Stimulated activated CD4-positive, alpha-beta T cell treated with anti-CD3 and anti-CD28 coated beads, Interleukin-1b, Interleukin-23, amount 100 ng/mL, for 48 hours (primary cell): ENCODE data around the gene PPP6R3.

Source experiments
- DNase-seq: peaks from one replicate; pipeline ENCODE4 v3.0.0-alpha.2; 2020

PPP6R3 gene

DNA sequence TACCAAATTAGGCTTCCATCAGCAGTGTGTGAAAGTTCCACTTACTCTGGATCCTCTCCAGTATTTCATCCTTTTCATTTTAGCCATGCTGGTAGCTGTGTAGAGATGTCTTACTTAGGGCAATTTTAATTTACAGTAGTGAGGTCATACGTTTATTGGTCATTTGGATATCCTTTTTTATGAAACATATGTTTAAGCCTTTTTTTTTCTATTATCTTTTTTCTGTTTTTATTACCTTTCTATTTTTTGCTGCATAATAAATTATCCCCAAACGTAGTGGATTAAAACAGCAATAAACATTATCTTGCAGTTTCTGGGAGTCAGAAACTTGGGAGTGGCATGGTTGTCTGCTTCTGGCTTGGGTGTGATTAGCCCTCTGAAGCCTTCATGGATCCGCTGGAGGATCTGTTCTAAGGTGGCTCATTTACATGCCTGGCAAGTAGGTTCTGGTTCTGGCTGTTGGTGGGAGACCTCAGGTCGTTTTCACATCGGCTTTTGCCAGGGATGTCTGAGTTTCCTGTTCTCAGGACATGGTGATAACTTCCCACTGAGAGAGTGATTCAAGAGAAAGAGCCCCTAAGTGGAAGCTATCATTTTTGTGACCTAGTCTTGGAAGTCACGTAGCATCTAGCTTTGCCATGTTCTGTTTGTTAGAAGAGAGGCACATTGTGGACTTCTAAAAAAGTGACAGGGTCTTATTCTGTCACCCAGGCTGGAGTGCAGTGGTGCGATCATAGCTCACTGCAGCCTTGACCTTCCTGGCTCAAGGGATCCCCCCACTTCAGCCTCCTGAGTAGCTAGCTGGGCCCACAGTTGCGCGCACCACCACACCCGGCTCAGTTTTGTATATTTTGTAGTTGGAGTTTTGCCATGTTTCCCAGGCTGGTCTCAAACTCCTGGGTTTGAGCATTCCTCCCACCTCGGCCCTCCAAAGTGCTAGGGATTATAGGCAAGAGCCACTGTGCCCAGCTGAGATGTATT is 38.6 kb downstream of the PPP6R3 start:
- DNase-seq = no peak

DNA sequence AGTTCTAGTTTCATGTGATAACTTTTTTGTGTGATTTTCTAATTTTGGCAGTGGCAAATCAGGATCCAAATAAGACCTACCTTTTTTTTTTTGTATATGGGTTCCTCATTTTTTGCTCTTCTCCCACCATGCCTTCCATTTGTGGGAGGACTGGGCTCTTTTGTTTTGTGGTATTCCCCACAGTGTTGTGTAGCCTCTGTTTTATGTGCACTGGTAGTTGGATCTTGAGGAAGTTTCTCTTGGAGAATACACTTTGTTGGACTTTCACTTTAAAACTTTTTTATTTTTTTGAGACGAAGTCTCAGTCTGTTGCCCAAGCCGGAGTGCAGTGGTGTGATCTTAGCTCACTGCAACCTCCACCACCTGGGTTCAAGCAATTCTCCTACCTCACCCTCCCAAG is 39.7 kb downstream of the PPP6R3 start:
- no peak for DNase-seq

DNA sequence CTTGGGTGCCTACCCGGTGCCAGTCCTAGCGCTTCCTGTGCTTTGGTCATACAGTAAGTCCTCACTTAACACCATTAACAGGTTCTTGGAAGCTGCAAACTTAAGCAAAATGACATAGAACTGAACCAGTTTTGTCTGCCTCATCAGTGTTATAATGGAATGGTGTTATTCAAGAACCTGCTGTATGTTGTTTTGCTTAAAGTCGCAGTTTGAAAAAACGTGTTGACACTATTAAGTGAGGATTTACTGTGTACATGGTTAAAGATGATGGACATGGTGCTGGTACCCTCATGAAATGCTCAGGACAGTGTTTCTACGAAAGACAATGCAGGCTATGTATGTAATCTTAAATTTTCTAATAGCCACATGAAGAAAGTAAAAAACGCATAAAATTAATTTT is 41.3 kb downstream of the PPP6R3 start:
- no peak for DNase-seq

DNA sequence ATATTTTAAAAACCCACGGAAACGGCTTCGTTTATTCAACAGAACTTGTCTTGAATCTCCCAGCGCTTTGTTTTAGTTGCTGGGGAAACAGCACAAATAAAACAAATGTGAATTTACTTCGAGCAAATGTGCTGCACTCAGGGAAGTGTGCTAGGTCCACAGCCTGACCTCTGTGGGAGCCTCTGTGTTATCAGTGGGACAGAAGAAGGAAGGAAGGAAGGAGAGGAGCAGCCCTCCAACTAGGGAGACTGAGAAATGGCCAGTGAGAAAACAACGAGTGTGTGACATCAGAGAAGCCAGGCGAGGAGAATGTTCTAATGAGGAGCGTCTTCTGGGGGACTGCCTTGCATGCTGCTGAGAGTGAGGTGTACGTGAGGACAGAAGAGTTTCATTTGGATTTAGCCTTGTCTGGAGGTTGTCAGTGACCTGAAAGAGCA is 42.7 kb downstream of the PPP6R3 start:
- no peak for DNase-seq

DNA sequence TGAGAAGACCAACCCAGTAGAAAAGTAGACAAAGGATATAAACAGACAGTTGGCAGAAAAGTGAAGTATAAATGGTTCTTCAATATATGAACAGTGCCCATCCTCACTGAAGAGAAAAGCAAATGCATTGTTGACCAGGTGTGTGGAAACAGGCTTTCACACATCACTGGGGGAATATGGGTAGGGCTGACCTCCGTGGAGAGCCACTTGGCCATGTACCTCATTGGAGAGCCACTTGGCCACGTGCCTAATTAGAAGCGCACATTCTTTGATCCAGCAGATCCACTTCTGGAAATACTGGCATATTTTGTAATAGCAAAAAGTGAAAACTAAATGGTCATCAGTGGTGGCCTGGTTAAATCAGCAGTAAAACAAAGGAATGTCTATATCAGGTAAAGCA is 43.2 kb downstream of the PPP6R3 start:
- DNase-seq = no peak

- DNase-seq = no peak
Observed at GRCh38 chr11:68504432-68505066, 44.0 kb downstream of the PPP6R3 start.

- DNase-seq = no peak
Observed at GRCh38 chr11:68505596-68505995, 45.0 kb downstream of the PPP6R3 start.

GRCh38 chr11:68506908-68507307 is 46.4 kb downstream of the PPP6R3 start:
- DNase-seq = no peak

DNA sequence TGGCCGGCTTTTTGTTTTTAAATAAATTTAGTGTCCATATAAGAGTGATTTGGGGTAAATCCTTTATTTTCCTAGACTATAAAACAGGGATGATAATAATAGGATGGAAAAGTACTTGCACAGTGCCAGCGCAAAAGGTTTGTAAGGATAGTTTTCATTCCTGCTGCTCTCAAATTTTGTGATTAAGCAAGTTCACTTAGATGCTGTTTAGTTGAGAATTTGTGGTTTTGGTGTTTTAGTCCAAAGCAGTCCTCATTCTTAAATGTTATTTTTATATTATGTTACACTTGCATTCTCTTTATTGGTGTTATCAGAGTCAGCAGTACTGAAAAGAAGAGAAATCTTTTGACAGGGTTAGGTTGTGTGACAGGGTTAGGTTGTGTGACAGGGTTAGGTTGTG is 47.9 kb downstream of the PPP6R3 start:
- DNase-seq = no peak

GRCh38 chr11:68509066-68509465 is 48.5 kb downstream of the PPP6R3 start:
- no peak for DNase-seq

DNA sequence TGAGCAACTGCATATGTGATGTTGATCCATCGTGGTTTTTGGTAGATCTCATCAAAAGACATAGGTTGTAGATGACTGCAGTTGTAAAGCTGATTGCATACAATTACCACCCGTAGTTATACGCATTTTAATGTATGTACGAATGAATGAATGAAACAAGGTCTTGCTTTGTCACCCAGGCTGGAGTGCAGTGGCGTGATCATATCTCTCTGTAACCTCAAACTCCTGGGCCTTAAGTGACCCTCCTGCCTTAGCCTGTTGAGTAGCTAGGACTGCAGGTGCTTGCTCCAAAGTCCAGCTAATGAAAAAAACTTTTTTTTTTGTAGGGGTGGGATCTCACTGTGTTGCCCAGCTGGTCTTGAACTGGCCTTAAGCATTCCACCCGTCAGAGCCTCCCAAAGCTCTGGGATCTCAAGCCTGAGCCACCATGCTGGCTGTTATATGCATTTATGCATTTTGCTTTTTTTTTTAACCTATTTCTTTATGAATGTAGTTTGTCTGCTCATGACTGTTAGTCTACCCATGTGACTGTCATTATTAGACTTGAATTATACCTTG is 53.5 kb downstream of the PPP6R3 start:
- DNase-seq = no peak

GRCh38 chr11:68517121-68517741 is 56.7 kb downstream of the PPP6R3 start:
- DNase-seq = no peak

DNA sequence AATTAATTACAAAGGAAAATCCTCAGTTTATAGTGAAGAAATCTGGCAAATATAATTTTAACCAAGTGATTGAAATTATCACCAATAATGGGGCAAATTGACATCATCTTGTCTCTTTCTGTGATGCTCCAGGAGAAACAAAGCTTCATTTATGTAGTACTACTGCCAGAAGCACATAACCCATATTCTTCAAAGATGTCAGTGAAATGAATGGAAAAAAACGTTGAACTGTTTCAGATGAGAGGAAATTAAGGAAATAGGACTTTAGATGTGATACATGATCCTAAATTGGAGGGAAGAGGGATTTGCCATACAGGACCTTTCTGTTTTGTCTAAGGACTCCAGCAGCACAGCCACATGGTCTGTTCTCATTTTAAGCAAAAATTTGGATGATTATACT is 57.6 kb downstream of the PPP6R3 start:
- no peak for DNase-seq

- DNase-seq = no peak
Observed at GRCh38 chr11:68521969-68522652, 61.6 kb downstream of the PPP6R3 start.

DNA sequence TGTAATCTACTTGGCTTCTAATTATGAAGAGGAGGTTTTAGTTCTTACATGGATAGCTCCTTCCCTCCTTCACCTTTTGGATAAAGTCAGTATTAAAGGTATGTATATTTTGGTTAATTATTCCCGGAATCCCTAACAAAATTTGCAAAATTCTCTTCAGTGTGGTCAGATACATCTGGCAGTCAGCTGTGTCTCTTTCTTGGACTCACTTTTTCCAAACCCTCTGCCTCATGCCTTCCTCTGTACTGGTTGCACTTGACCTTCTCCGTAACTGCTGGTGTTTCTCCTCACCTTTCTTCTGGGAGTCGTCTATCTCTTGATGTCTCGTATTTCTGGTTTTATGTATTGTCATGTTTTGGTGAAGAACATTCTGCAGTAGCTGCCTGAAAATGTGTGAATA is 62.5 kb downstream of the PPP6R3 start:
- no peak for DNase-seq

GRCh38 chr11:68523743-68524142 is 63.2 kb downstream of the PPP6R3 start:
- no peak for DNase-seq

DNA sequence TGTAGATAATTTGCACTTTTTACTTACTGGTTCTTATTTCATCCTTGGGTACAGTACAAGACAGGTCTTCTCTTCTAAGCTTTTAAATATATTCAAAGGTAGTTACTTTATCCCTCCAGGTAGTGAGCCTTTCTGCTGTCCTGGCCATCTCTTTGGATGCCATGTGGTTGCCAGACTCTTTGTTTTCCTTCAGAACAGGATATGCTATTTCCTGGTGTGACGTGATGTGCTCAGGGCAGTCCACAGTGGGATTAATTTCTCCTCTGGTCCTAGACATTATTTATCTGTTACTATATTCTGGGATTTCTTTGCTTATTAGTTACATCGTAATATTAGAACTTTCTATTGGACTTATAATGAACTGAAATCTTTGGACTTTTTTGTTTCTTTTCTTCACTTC is 63.7 kb downstream of the PPP6R3 start:
- no peak for DNase-seq

DNA sequence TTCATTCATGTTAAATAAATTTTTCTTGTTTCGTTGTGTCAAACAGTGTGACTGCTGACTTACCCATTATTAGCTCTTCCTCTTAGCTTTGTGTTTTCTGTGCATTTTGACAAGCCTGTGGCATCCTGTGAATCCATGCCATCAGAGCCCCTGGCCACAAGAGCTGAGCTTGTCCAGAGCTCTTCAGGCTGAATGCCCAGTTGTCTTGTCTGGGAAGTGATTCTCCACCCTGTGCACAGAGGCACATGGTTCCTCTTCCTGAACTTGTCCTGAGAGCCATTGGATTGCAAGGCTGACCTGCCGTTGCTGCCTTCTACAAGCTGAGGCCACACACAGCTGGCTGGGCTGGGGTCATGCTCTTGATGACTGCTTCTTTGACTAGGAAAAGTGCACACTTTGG is 64.1 kb downstream of the PPP6R3 start:
- no peak for DNase-seq

DNA sequence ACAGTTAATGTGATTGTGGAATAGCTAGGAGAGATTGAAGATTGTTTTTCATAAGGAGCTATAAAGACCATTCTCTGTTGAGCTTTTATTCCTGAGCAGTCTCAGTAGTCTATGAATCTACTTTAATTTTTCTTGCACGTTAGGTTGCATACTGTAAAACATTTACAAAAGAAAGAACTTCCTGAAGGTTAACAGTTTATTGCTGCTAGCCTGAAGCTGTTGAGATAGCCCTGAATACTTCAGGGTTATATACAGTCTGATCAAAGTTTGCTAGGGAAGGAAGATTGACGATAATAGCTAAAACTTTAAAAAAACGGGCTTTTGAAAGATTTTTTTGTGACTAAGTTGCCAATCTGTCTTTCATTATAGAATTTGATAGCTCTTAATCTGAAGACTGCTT is 64.8 kb downstream of the PPP6R3 start:
- DNase-seq = no peak

DNA sequence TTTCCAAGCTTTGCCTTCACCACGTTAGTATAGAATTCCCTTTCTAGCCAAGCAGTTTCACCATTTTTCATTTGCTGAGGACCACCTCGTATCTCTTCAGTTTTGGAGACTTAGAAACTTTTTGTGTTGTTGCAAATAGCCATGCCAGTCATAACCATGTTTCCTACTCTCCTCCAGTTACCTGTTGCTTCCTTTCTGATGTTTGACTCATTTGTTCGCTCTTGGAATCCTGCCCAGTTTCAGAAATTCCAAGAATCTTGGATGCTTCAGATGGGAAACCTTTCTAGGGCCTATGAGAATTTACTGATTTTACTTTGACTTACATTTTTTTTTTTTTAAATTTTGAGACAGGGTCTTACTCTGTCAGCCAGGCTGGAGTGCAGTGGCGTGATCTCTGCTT is 65.4 kb downstream of the PPP6R3 start:
- DNase-seq = no peak

DNA sequence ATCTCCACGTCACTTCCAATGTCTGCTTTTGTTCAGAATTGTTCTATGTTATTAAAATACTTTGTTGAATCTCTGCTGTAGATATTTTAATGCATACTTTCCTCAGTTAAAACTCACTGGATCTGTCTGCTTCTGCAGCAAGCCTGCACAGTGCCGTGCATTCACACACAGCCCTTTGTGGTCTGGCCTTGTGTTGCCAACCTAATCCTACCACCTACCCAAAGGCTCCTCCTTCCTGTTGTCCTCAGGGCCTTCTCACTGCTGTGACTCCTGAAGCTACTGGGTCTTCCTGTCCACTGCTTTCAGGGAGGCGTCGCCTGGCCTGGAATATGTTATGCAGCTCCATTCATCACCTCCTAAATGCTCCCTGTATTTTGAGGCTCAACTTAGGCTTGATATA is 67.0 kb downstream of the PPP6R3 start:
- DNase-seq = no peak

- no peak for DNase-seq
Observed at GRCh38 chr11:68528630-68529029, 68.1 kb downstream of the PPP6R3 start.

DNA sequence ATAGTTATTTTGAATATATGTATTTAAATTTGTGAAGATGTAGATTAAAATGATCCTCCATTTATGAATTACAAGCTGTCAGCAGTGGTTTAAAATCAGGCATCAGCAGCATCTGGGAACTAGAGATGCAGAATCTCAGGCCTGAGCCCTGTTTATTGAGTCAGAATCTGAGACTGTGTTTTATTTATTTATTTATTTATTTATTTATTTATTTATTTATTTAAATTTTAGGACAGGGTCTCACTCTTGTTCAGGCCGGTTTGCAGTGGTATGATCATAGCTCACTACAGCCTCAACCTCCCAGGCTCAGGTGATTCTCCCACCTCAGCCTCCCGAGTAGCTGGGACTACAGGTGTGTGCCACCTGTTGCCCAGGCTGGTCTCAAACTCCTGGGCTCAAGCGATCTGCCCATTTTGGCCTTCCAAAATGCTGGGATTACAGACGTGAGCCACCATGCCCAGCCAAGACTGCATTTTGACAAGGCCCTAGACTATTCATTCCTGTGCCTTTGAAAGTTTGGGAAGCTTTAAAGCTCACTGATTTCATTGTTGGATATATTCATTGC is 70.7 kb downstream of the PPP6R3 start:
- DNase-seq = no peak
